Lower leg skin (tissue), 3 donors: ENCODE data around the gene LANCL2.

Source experiments
- POLR2A ChIP-seq, 2 donors: fragments of 450-650 bp; IDR thresholded peaks; one replicate each; pipeline ENCODE4 v1.6.1; 2016 to 2017; ENCODE audit warnings: antibody characterized with exemption in 2 of 2, mild to moderate bottlenecking in 1 of 2, moderate library complexity in 1 of 2
- TF ChIP-seq, protein P1 (sequence below), 3 donors: fragments of 450-650 bp; IDR thresholded peaks; one replicate each; pipeline ENCODE4 v1.5.1; 2016; ENCODE audit warnings: antibody characterized with exemption in 3 of 3, mild to moderate bottlenecking in 3 of 3, moderate library complexity in 2 of 3

DNA sequence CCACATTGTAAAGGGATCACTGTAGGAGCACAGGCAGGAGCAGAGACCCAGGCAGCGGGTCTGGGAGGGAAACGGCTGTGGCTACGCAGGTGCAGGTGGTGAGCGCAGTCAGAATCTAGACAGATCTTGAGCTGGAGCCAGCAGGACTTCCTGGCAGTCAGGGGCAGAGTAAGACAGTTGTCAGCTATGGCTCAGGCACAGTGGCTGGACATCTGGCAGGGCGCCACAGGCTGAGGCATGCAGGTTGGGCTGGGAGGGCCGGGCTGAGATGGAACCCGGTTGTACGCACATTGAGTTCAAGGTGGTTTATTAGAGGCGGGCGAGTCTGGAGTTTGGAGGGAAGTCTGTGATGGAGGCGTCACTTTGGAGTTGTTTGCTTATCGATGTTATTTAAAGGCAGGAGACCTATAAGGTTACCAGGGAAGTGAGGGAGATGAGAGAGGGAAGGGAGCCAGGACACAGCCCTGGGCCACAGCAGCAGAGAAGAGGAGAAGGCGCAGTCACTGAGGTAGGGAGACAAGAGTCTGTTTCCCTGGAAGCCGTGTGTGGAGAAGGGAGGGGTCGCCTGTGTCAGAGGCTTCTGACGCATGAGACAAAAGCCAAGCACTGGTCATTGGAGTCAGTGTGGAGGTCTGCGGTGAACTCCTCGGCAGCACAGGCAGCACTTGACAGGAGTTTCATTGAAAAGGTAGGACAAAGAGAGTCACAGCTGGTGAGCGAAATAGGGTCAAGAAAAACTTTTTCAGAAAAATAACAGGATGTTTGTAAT lies 73.8 kb downstream of the LANCL2 start:
- TF ChIP-seq, protein P1, sequence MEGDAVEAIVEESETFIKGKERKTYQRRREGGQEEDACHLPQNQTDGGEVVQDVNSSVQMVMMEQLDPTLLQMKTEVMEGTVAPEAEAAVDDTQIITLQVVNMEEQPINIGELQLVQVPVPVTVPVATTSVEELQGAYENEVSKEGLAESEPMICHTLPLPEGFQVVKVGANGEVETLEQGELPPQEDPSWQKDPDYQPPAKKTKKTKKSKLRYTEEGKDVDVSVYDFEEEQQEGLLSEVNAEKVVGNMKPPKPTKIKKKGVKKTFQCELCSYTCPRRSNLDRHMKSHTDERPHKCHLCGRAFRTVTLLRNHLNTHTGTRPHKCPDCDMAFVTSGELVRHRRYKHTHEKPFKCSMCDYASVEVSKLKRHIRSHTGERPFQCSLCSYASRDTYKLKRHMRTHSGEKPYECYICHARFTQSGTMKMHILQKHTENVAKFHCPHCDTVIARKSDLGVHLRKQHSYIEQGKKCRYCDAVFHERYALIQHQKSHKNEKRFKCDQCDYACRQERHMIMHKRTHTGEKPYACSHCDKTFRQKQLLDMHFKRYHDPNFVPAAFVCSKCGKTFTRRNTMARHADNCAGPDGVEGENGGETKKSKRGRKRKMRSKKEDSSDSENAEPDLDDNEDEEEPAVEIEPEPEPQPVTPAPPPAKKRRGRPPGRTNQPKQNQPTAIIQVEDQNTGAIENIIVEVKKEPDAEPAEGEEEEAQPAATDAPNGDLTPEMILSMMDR (IDR thresholded peaks at IDR 0.05): no peak
- no peak for TF ChIP-seq POLR2A (IDR thresholded peaks at IDR 0.05)
